Keratinocyte (primary cell): ENCODE measurements around the gene FAM50B. TPM values are rescaled to one million over a fixed set of nuclear protein-coding genes. Genes with fewer than 3 reads are reported as not detected.
"Not testable (repeated sequence)": the region's sequence is repeated elsewhere in the genome, so short reads cannot be mapped to it uniquely, and the experiment has no call there.

Experiments
- DNase-seq: peaks from one replicate; pipeline ENCODE4 v3.0.0-alpha.2; 2011; ENCODE audit warnings: low read depth, missing footprints, low spot score
- FAIRE-seq: peaks from 2 replicates; lab custom pipeline; 2011; peaks lifted over from hg19 to GRCh38; lab: Jason Lieb, UNC
- H2AFZ ChIP-seq: 2 replicates; pipeline ENCODE4 v1.6.0; 2012; ENCODE audit warnings: low read length, control low read depth, inconsistent platforms; ENCODE audit not compliant: control insufficient read depth
- H3K27ac ChIP-seq: 2 replicates; pipeline ENCODE4 v1.5.1; 2011; ENCODE audit warnings: low read length; ENCODE audit not compliant: control insufficient read depth, insufficient read depth
- H3K27me3 ChIP-seq: 3 replicates; pipeline ENCODE4 v1.6.0; 2011; ENCODE audit warnings: low read length; ENCODE audit not compliant: control insufficient read depth, insufficient read depth; ENCODE audit errors: extremely low read depth
- H3K36me3 ChIP-seq, 2 experiments: 2 replicates in 1 of 2; 3 replicates in 1 of 2; pipeline ENCODE4 v1.5.1; 2011; ENCODE audit warnings: low read length in 2 of 2, mild to moderate bottlenecking in 1 of 2; ENCODE audit not compliant: control insufficient read depth in 2 of 2, insufficient read depth in 2 of 2; ENCODE audit errors: extremely low read depth in 1 of 2
- H3K4me1 ChIP-seq: 3 replicates; pipeline ENCODE4 v1.5.1; 2011; ENCODE audit warnings: low read length; ENCODE audit not compliant: control insufficient read depth, insufficient read depth; ENCODE audit errors: extremely low read depth
- H3K4me2 ChIP-seq: 3 replicates; pipeline ENCODE4 v1.6.0; 2011; ENCODE audit warnings: low read depth, low read length; ENCODE audit not compliant: control insufficient read depth, insufficient read depth; ENCODE audit errors: extremely low read depth
- H3K4me3 ChIP-seq, 3 experiments: fragments of 200-600 bp in 1 of 3; sonication (generic) in 1 of 3; 2 replicates in 2 of 3; 3 replicates in 1 of 3; pipeline ENCODE4 v1.5.1; 2011 to 2016; ENCODE audit warnings: low read length in 3 of 3, mild to moderate bottlenecking in 3 of 3, control low read depth in 2 of 3, inconsistent platforms in 1 of 3, low read depth in 1 of 3, mixed read lengths in 1 of 3, mixed run types in 1 of 3, moderate library complexity in 1 of 3; ENCODE audit not compliant: control insufficient read depth in 2 of 3, insufficient read depth in 2 of 3; ENCODE audit errors: extremely low read depth in 1 of 3
- H3K79me2 ChIP-seq: 2 replicates; pipeline ENCODE4 v1.6.0; 2012; ENCODE audit warnings: low read length; ENCODE audit not compliant: control insufficient read depth, insufficient read depth
- H3K9ac ChIP-seq: 3 replicates; pipeline ENCODE4 v1.6.0; 2011; ENCODE audit warnings: low read length; ENCODE audit not compliant: control insufficient read depth, insufficient read depth; ENCODE audit errors: extremely low read depth
- H3K9me1 ChIP-seq: 3 replicates; pipeline ENCODE4 v1.6.0; 2011; ENCODE audit warnings: low read length; ENCODE audit not compliant: control insufficient read depth, insufficient read depth; ENCODE audit errors: extremely low read depth
- H3K9me3 ChIP-seq: 2 replicates; pipeline ENCODE4 v1.5.1; 2012; ENCODE audit warnings: low read depth, low read length; ENCODE audit not compliant: control insufficient read depth
- H4K20me1 ChIP-seq: 3 replicates; pipeline ENCODE4 v1.6.0; 2011; ENCODE audit warnings: low read length; ENCODE audit not compliant: control insufficient read depth, insufficient read depth; ENCODE audit errors: extremely low read depth
- EZH2 ChIP-seq: IDR thresholded peaks from one replicate; pipeline ENCODE4 v1.6.1; 2012; ENCODE audit warnings: inconsistent platforms, mild to moderate bottlenecking, low read length, moderate library complexity
- dilution Hi-C: fragments of 300-500 bp; cut with MboI; formaldehyde crosslinking; loops from one replicate; pipeline ENCODE4 v1.7.0; 2020; ENCODE audit warnings: low sequenced_read_pairs; ENCODE audit not compliant: extremely low pct_ligation_motif_present
- polyA plus RNA-seq, 5 experiments: library from polyadenylated mRNA; depleted of rRNA in 3 of 5; stranded (reverse) in 3 of 5; stranded (forward) in 1 of 5; unstranded in 1 of 5; fragments of >200 nt; gene quantifications; 1 replicate in 1 of 5; 2 replicates in 3 of 5; 3 replicates in 1 of 5; pipeline versions ENCODE4 v1.2.1 to v1.2.3, GENCODE V29; 2011 to 2012; ENCODE audit warnings: missing spikeins in 2 of 5, low read depth in 1 of 5, low replicate concordance in 1 of 5
- TF ChIP-seq, protein P1 (sequence below), 3 experiments: IDR thresholded peaks in 1 of 3; conservative IDR thresholded peaks in 1 of 3; optimal IDR thresholded peaks in 1 of 3; 2 replicates in 2 of 3; 3 replicates in 1 of 3; pipeline versions ENCODE3 to v1.5.1; 2011; ENCODE audit warnings: low read length in 3 of 3, mild to moderate bottlenecking in 3 of 3, moderate library complexity in 2 of 3, control low read depth in 1 of 3, inconsistent platforms in 1 of 3; ENCODE audit not compliant: insufficient read depth in 2 of 3; ENCODE audit errors: extremely low read depth in 1 of 3

Gene FAM50B
- polyA plus RNA-seq, 1 donor (not counting 4 experiments of a cell fraction or from before 2014, with no cell fraction given) = 4.0 TPM

DNA sequence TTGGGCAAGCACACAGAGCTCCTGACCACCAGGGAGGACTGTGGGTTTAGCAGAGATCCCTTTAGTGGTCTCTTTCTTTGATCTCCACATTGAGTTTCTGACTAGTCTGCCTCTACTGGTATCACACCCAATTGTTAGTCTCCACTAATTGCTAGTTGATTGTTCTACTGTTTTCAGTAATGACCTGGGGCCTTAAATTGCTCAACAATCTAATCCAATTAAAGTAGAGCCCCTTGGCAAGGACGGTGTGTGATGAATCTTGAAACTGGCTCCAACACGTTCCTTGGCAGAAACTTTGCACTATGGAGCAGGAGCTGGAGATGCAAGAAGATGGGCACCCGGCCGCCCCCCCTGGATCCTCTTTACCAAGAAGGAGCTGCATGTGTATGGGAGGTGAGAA lies 12.3 kb downstream of the FAM50B start:
- no peak for TF ChIP-seq EZH2
- TF ChIP-seq, protein P1, sequence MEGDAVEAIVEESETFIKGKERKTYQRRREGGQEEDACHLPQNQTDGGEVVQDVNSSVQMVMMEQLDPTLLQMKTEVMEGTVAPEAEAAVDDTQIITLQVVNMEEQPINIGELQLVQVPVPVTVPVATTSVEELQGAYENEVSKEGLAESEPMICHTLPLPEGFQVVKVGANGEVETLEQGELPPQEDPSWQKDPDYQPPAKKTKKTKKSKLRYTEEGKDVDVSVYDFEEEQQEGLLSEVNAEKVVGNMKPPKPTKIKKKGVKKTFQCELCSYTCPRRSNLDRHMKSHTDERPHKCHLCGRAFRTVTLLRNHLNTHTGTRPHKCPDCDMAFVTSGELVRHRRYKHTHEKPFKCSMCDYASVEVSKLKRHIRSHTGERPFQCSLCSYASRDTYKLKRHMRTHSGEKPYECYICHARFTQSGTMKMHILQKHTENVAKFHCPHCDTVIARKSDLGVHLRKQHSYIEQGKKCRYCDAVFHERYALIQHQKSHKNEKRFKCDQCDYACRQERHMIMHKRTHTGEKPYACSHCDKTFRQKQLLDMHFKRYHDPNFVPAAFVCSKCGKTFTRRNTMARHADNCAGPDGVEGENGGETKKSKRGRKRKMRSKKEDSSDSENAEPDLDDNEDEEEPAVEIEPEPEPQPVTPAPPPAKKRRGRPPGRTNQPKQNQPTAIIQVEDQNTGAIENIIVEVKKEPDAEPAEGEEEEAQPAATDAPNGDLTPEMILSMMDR (optimal IDR thresholded peaks at IDR 0.05 in 1 of 3, IDR thresholded peaks at IDR 0.05 in 1 of 3, conservative IDR thresholded peaks at IDR 0.05 in 1 of 3; ENCODE audit: extremely low read depth in 1 of 3, insufficient read depth in 2 of 3, low read length in 3 of 3) = peak in 1 of 3 experiments; percentile 7
- dilution Hi-C loops = no loop called here
- Histone ChIP-seq H3K4me2 (peak overlapping the region; percentile 25), H3K4me1 (peaks cover 12% of the 10 kb centered on the region), H3K9me1 (no peaks in the 10 kb centered on the region), H3K9ac (no peak overlapping the region), H3K27ac (no peak overlapping the region), H4K20me1 (no peaks in the 10 kb centered on the region), H3K27me3 (no peaks in the 10 kb centered on the region), H2AFZ (no peak overlapping the region), H3K4me3 (no peak overlapping the region), H3K79me2 (no peaks in the 10 kb centered on the region), H3K9me3 (no peaks in the 10 kb centered on the region), H3K36me3 (no peaks in the 10 kb centered on the region)
- DNase-seq (no peak), FAIRE-seq (peak; percentile 87)

DNA sequence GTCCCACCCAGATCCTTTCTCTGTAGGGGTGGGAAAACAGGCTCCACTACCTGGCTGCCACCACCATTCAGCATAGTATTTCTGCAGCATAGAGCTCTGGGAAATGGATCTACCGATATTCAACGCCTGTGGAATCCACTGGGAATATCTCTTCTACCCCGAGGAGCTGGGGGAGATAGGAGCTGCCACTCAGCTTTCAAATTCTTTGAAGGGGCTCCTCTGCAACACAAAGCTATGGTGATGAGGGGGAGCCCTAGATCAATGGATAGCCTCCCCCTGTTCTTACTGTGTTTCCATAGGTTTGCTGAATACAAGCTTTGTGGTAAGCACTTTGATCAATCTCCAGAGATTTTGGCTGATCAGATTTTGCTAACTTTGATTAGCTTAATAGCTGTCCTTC lies 12.9 kb downstream of the FAM50B start:
- FAIRE-seq = no peak
- H3K79me2 ChIP-seq = no peaks in the 10 kb centered on the region
- dilution Hi-C loops = no loop called here
- peak overlapping the region; percentile 25 for H3K4me2 ChIP-seq
- no peak overlapping the region for H3K9ac ChIP-seq
- H4K20me1 ChIP-seq = no peaks in the 10 kb centered on the region
- H3K9me1 ChIP-seq = no peaks in the 10 kb centered on the region
- H3K36me3 ChIP-seq = no peaks in the 10 kb centered on the region
- H3K4me1 ChIP-seq = peaks cover 12% of the 10 kb centered on the region
- no peaks in the 10 kb centered on the region for H3K9me3 ChIP-seq
- no peak overlapping the region for H2AFZ ChIP-seq
- no peak overlapping the region for H3K4me3 ChIP-seq
- no peak for TF ChIP-seq EZH2
- TF ChIP-seq, protein P1 (optimal IDR thresholded peaks at IDR 0.05 in 1 of 3, IDR thresholded peaks at IDR 0.05 in 1 of 3, conservative IDR thresholded peaks at IDR 0.05 in 1 of 3; ENCODE audit: extremely low read depth in 1 of 3, insufficient read depth in 2 of 3, low read length in 3 of 3) = no peak
- DNase-seq = no peak
- no peaks in the 10 kb centered on the region for H3K27me3 ChIP-seq
- no peak overlapping the region for H3K27ac ChIP-seq

DNA sequence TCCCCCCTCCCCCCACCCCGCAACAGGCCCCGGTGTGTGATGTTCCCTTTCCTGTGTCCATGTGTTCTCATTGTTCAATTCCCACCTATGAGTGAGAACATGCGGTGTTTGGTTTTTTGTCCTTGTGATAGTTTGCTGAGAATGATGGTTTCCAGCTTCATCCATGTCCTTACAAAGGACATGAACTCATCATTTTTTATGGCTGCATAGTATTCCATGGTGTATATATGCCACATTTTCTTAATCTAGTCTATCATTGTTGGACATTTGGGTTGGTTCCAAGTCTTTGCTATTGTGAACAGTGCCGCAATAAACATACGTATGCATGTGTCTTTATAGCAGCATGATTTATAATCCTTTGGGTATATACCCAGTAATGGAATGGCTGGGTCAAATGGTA lies 14.1 kb downstream of the FAM50B start:
- peaks cover 24% of the 10 kb centered on the region for H3K4me1 ChIP-seq
- H3K27me3 ChIP-seq, H4K20me1 ChIP-seq, H2AFZ ChIP-seq, DNase-seq, FAIRE-seq, H3K27ac ChIP-seq, H3K4me2 ChIP-seq, H3K9ac ChIP-seq, H3K4me3 ChIP-seq, dilution Hi-C loops, H3K9me1 ChIP-seq, H3K9me3 ChIP-seq, H3K36me3 ChIP-seq, H3K79me2 ChIP-seq: not testable (repeated sequence)
